Neural crest cell (in vitro differentiated cells): Measurements from ENCODE around the gene MAGI2. TPM values are rescaled to one million over a fixed set of nuclear protein-coding genes. Genes with fewer than 3 reads are reported as not detected.

Source experiments
- DNase-seq: peaks from one replicate; pipeline ENCODE4 v3.0.0; 2021; ENCODE audit warnings: low read depth, mixed read lengths, low spot score
- H3K27ac Mint-ChIP-seq: one replicate; pipeline ENCODE4 v1.8.0; 2021; ENCODE audit warnings: mild to moderate bottlenecking, mixed read lengths; ENCODE audit not compliant: unreplicated experiment
- H3K27me3 Mint-ChIP-seq: 2 replicates; pipeline ENCODE4 v1.8.0; 2021; ENCODE audit warnings: low read depth, mild to moderate bottlenecking, mixed read lengths
- H3K36me3 Mint-ChIP-seq: 2 replicates; pipeline ENCODE4 v1.8.0; 2021; ENCODE audit warnings: low read depth, mild to moderate bottlenecking, mixed read lengths
- H3K4me1 Mint-ChIP-seq: 2 replicates; pipeline ENCODE4 v1.8.0; 2021; ENCODE audit warnings: mixed read lengths
- H3K4me3 Mint-ChIP-seq: one replicate; pipeline ENCODE4 v1.8.0; 2021; ENCODE audit warnings: mild to moderate bottlenecking, mixed read lengths
- H3K9me3 Mint-ChIP-seq: 2 replicates; pipeline ENCODE4 v1.8.0; 2021; ENCODE audit warnings: mixed read lengths
- CTCF ChIP-seq: fragments of 200-600 bp; sonication (generic); conservative IDR thresholded peaks from 2 replicates; pipeline ENCODE4 v1.5.0; 2021; ENCODE audit warnings: antibody characterized with exemption, mild to moderate bottlenecking
- total RNA-seq: library from RNA; stranded (reverse); gene quantifications from 2 replicates; pipeline ENCODE4 v1.2.1, GENCODE V29; 2021

Gene MAGI2
- total RNA-seq, 1 donor from 2014 or later: 10.0 TPM

- Mint-ChIP-seq H3K27ac (no peak overlapping the region), H3K4me3 (no peak overlapping the region), H3K27me3 (no peaks in the 10 kb centered on the region), H3K36me3 (no peaks in the 10 kb centered on the region), H3K4me1 (peaks cover 7% of the 10 kb centered on the region), H3K9me3 (no peaks in the 10 kb centered on the region)
- DNase-seq: no peak
- no peak for TF ChIP-seq CTCF
Measured at GRCh38 chr7:79285756-79286155, 167.7 kb downstream of the MAGI2 start.

DNA sequence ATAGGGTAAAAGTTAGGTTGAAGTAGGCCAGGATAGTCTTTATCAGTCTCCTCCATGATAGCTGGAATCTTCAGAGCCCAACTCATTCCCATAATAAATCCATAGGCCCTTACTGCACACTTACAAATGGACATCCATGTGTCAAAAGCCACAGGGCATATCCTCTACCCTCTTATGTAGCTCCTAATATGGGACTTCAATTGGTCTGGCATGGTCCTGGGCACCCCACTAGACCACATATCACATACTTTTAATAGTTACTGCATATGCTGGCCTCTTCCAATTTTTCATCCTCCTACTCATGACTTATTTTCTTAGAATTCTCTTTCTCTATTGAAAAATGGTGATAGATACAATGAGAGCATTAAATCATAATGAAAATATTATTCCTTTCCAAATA is 169.3 kb downstream of the MAGI2 start:
- Mint-ChIP-seq H3K4me3 (no peak overlapping the region), H3K4me1 (peaks cover 7% of the 10 kb centered on the region), H3K27me3 (no peaks in the 10 kb centered on the region), H3K9me3 (no peaks in the 10 kb centered on the region), H3K27ac (no peak overlapping the region), H3K36me3 (no peaks in the 10 kb centered on the region)
- no peak for DNase-seq
- no peak for TF ChIP-seq CTCF

GRCh38 chr7:79282882-79283602 is 170.4 kb downstream of the MAGI2 start:
- Mint-ChIP-seq H3K36me3 (no peaks in the 10 kb centered on the region), H3K27me3 (no peaks in the 10 kb centered on the region), H3K9me3 (no peaks in the 10 kb centered on the region), H3K27ac (no peak overlapping the region), H3K4me1 (no peaks in the 10 kb centered on the region), H3K4me3 (no peak overlapping the region)
- DNase-seq: no peak
- no peak for TF ChIP-seq CTCF

DNA sequence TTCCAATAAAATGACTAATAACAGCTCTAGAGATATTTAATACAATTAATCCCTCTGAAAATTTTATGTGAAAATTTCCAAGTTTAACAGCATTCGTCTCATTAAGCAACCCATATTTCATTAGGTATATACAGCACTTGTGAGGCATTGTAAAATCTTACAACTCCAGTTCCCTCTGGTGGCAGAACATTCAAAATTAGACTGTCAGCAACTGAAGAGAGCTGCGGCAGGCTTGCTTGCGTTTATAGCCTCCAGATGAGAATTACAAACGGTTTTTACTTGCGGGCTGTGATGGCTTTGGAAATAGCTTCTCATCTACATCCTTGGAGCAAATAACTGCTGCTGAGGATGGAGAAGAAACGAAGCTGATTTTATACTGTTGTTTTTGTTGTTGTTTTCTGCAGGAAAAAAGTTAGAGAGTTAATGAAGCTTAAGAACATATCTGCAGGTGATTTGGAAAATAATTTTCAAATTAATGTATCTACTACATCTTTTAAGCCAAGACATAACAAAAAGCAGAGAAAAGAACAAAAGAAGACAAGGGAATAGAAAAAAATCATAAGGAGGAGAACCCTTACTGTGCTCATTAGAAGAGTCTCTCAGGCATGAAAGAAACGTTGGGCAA is 171.3 kb downstream of the MAGI2 start:
- H3K9me3 Mint-ChIP-seq: no peaks in the 10 kb centered on the region
- H3K4me1 Mint-ChIP-seq: no peaks in the 10 kb centered on the region
- no peak for DNase-seq
- H3K36me3 Mint-ChIP-seq: no peaks in the 10 kb centered on the region
- no peak overlapping the region for H3K4me3 Mint-ChIP-seq
- no peak overlapping the region for H3K27ac Mint-ChIP-seq
- TF ChIP-seq CTCF: peak; percentile 60
- H3K27me3 Mint-ChIP-seq: no peaks in the 10 kb centered on the region

DNA sequence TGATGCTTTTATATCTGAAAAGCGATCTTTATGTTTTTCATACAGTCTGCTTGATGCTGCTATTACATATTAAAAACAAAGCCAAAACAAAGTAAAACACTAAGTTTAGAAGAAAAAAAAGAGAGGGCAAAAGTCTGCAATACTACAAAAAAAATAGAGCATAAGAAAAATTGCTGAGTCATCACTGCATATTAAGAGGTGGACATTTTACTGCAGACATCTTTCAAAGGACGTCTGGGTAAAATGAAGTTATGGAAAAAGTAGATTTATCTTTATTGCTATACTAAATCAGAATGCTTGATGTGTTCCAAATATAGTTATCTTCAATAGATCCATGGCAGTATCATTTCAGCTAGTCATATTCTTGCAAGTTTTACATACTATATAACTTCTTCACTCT is 172.0 kb downstream of the MAGI2 start:
- no peaks in the 10 kb centered on the region for H3K36me3 Mint-ChIP-seq
- no peak overlapping the region for H3K4me3 Mint-ChIP-seq
- H3K9me3 Mint-ChIP-seq: no peaks in the 10 kb centered on the region
- TF ChIP-seq CTCF: no peak
- H3K4me1 Mint-ChIP-seq: no peaks in the 10 kb centered on the region
- H3K27ac Mint-ChIP-seq: no peak overlapping the region
- H3K27me3 Mint-ChIP-seq: no peaks in the 10 kb centered on the region
- no peak for DNase-seq
